DOHH2 (cell line): Measurements from ENCODE around the gene PORCN.

Experiments
- H3F3A ChIP-seq: fragments of 200-600 bp; sonication (generic), shearing (Covaris generic); 2 replicates; pipeline ENCODE4 v1.6.0; 2016; ENCODE audit warnings: antibody characterized with exemption, mild to moderate bottlenecking; ENCODE audit not compliant: control insufficient read depth, insufficient read depth
- H3K27ac ChIP-seq: fragments of 200-600 bp; sonication (generic); 2 replicates; pipeline ENCODE4 v1.5.1; 2014; ENCODE audit warnings: low read depth, mild to moderate bottlenecking, low read length, moderate library complexity
- H3K27me3 ChIP-seq: fragments of 200-600 bp; sonication (generic); 2 replicates; pipeline ENCODE4 v1.6.1; 2014; ENCODE audit warnings: mild to moderate bottlenecking, low read length, mixed read lengths; ENCODE audit not compliant: control insufficient read depth
- H3K36me3 ChIP-seq: fragments of 200-600 bp; sonication (generic); 2 replicates; pipeline ENCODE4 v1.6.1; 2014; ENCODE audit warnings: mild to moderate bottlenecking, low read length, moderate library complexity, mixed read lengths; ENCODE audit not compliant: control insufficient read depth
- H3K4me1 ChIP-seq: fragments of 200-600 bp; sonication (generic); 2 replicates; pipeline ENCODE4 v1.6.1; 2014; ENCODE audit warnings: mild to moderate bottlenecking, low read length, mixed read lengths; ENCODE audit not compliant: control insufficient read depth
- H3K4me2 ChIP-seq: fragments of 200-600 bp; sonication (generic); 2 replicates; pipeline ENCODE4 v1.6.0; 2014; ENCODE audit warnings: mild to moderate bottlenecking, low read length, moderate library complexity
- H3K4me3 ChIP-seq: fragments of 200-600 bp; sonication (generic); 2 replicates; pipeline ENCODE4 v1.5.1; 2014; ENCODE audit warnings: mild to moderate bottlenecking, low read length, mixed read lengths
- H3K79me2 ChIP-seq: fragments of 200-600 bp; sonication (generic); 2 replicates; pipeline ENCODE4 v1.6.1; 2014; ENCODE audit warnings: mild to moderate bottlenecking, low read length, mixed read lengths; ENCODE audit not compliant: control insufficient read depth
- H3K9me2 ChIP-seq: fragments of 200-600 bp; sonication (generic); replicated peaks from 2 replicates; pipeline ENCODE4 v1.6.1; 2014; ENCODE audit warnings: mild to moderate bottlenecking, low read length, mixed read lengths; ENCODE audit not compliant: control insufficient read depth
- H3K9me3 ChIP-seq: fragments of 200-600 bp; sonication (generic); 2 replicates; pipeline ENCODE4 v1.6.1; 2014; ENCODE audit warnings: antibody characterized with exemption, low read length, mixed read lengths; ENCODE audit not compliant: control insufficient read depth, insufficient read depth
- H4K20me1 ChIP-seq: fragments of 200-600 bp; sonication (generic); 2 replicates; pipeline ENCODE4 v1.6.0; 2014; ENCODE audit warnings: low read depth, mild to moderate bottlenecking, antibody characterized with exemption, low read length, moderate library complexity; ENCODE audit not compliant: control insufficient read depth, insufficient read depth
- EZH2phosphoT487 ChIP-seq: fragments of 200-600 bp; sonication (generic); IDR thresholded peaks from 2 replicates; pipeline ENCODE4 v1.6.1; 2017; ENCODE audit warnings: borderline replicate concordance, mild to moderate bottlenecking, antibody characterized with exemption, low read length, moderate library complexity, mixed read lengths
- TF ChIP-seq, protein P1 (sequence below): fragments of 200-600 bp; sonication (generic); IDR thresholded peaks from one replicate; pipeline ENCODE4 v1.5.1; 2014; ENCODE audit warnings: antibody characterized with exemption, mild to moderate bottlenecking, low read depth, low read length; ENCODE audit not compliant: poor library complexity, severe bottlenecking

The PORCN gene

GRCh38 chrX:48512371-48512935 lies 3.7 kb downstream of the PORCN start:
- Histone ChIP-seq H3K4me3 (no peak overlapping the region), H3K9me3 (no peaks in the 10 kb centered on the region), H3K27ac (no peak overlapping the region), H3K36me3 (no peaks in the 10 kb centered on the region), H3K9me2 (no peaks in the 10 kb centered on the region), H3K4me1 (peaks cover 21% of the 10 kb centered on the region), H3K79me2 (no peaks in the 10 kb centered on the region), H3K4me2 (no peak overlapping the region), H3K27me3 (no peaks in the 10 kb centered on the region), H4K20me1 (no peaks in the 10 kb centered on the region), H3F3A (no peaks in the 10 kb centered on the region)
- TF ChIP-seq, protein P1, sequence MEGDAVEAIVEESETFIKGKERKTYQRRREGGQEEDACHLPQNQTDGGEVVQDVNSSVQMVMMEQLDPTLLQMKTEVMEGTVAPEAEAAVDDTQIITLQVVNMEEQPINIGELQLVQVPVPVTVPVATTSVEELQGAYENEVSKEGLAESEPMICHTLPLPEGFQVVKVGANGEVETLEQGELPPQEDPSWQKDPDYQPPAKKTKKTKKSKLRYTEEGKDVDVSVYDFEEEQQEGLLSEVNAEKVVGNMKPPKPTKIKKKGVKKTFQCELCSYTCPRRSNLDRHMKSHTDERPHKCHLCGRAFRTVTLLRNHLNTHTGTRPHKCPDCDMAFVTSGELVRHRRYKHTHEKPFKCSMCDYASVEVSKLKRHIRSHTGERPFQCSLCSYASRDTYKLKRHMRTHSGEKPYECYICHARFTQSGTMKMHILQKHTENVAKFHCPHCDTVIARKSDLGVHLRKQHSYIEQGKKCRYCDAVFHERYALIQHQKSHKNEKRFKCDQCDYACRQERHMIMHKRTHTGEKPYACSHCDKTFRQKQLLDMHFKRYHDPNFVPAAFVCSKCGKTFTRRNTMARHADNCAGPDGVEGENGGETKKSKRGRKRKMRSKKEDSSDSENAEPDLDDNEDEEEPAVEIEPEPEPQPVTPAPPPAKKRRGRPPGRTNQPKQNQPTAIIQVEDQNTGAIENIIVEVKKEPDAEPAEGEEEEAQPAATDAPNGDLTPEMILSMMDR, result no peak
- no peak for TF ChIP-seq EZH2phosphoT487

DNA sequence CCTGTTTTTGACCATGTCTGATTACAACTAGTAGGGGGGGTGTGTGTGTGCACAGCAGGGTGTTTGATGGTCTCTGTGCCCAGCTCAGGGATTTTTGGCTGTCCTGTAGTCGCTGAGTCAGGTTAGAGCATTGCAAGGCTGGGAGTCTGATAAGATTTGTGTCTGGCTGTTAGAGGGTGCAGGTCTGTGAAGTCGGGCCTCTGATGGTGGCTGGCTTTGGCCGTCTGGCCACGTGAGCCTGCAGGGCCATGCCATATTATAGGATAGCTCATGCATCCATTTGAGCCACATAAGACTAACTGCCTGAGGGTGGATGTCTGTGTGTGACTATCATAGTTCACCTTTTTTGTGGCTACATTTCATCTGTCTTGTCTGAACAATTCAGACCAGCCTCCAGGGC lies 4.9 kb downstream of the PORCN start:
- TF ChIP-seq, protein P1, result no peak
- TF ChIP-seq EZH2phosphoT487, result no peak

DNA sequence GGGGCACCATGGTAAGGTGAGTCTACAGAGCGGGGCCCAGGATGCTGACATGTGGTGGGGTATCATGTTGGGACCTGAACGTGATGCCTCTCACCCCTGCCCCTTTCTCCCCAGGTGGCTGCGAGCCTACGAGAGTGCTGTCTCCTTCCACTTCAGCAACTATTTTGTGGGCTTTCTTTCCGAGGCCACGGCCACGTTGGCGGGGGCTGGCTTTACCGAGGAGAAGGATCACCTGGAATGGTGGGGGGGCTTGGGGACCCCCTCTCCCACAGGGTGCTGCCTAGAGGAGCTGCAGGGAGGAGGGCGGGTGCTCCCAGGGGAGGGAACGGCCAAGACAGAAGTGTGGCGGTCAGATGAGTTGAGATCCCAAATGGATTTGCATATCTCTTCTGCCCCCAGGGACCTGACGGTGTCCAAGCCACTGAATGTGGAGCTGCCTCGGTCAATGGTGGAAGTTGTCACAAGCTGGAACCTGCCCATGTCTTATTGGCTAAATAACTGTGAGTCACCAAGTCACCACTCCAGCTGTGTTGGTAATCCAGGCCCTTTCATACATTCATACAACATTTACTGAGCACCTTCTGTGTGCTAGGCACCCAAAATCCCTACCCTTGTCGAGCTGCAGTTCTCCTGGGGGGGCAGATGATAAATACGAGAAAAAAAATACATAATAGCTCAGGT lies 5.5 kb downstream of the PORCN start:
- H4K20me1 ChIP-seq, result no peaks in the 10 kb centered on the region
- H3K79me2 ChIP-seq, result no peaks in the 10 kb centered on the region
- H3K9me3 ChIP-seq, result no peaks in the 10 kb centered on the region
- peaks cover 23% of the 10 kb centered on the region for H3K4me1 ChIP-seq
- no peak overlapping the region for H3K4me3 ChIP-seq
- no peaks in the 10 kb centered on the region for H3K36me3 ChIP-seq
- H3K4me2 ChIP-seq, result peak overlapping the region; percentile 19
- H3K27me3 ChIP-seq, result no peaks in the 10 kb centered on the region
- H3F3A ChIP-seq, result no peaks in the 10 kb centered on the region; the same call in 1 of the 2 replicates
- TF ChIP-seq, protein P1, result no peak
- TF ChIP-seq EZH2phosphoT487, result no peak
- H3K27ac ChIP-seq, result no peak overlapping the region
- no peaks in the 10 kb centered on the region for H3K9me2 ChIP-seq

More for the DNA sequence above, 4.9 kb downstream of the PORCN start:
- Histone ChIP-seq H3K27ac (no peak overlapping the region), H3K4me3 (no peak overlapping the region), H3K4me1 (peaks cover 20% of the 10 kb centered on the region), H3K27me3 (no peaks in the 10 kb centered on the region), H3K79me2 (no peaks in the 10 kb centered on the region), H3K36me3 (no peaks in the 10 kb centered on the region), H3K9me2 (no peaks in the 10 kb centered on the region), H3K4me2 (no peak overlapping the region), H3F3A (no peaks in the 10 kb centered on the region; the same call in 1 of the 2 replicates), H3K9me3 (no peaks in the 10 kb centered on the region), H4K20me1 (no peaks in the 10 kb centered on the region)
